B cell (primary cell): ENCODE results near the gene LYZL6. TPM values are rescaled to one million over a fixed set of nuclear protein-coding genes. Genes with fewer than 3 reads are reported as not detected.

ENCODE experiments used
- ATAC-seq: fragments of 200-7000 bp; cut with Tn5 transposase; one replicate; pipeline ENCODE4 v1.10.0; 2021; ENCODE audit warnings: low read depth, mild to moderate bottlenecking, moderate number of reproducible peaks, moderate library complexity
- CTCF ChIA-PET: fragments of 350-600 bp; sonication (Branson Sonifier 250); formaldehyde crosslinking; loops from one replicate; lab custom pipeline; 2021; ENCODE audit warnings: antibody characterized with exemption, inconsistent platforms; lab: Charles Lee
- POLR2A ChIA-PET: fragments of 350-600 bp; sonication (Branson Sonifier 250); formaldehyde crosslinking; loops from one replicate; lab custom pipeline; 2021; ENCODE audit warnings: antibody characterized with exemption; lab: Charles Lee
- DNase-seq: peaks from one replicate; pipeline ENCODE4 v3.0.0; 2013
- H2AFZ ChIP-seq: 2 replicates; pipeline ENCODE4 v1.6.1; 2012; ENCODE audit warnings: mild to moderate bottlenecking, low read depth, low read length; ENCODE audit not compliant: insufficient read depth, poor library complexity, severe bottlenecking
- H3K27ac ChIP-seq, 2 donors: 1 replicate in 1 of 2; 2 replicates in 1 of 2; pipeline ENCODE4 v1.5.1; 2012 to 2013; ENCODE audit warnings: low read length in 2 of 2, mild to moderate bottlenecking in 2 of 2, moderate library complexity in 1 of 2
- H3K27me3 ChIP-seq, 4 experiments: fragments of 200-600 bp in 1 of 4; sonication (generic) in 1 of 4; replicated peaks in 1 of 4; 1 replicate in 2 of 4; 2 replicates in 2 of 4; pipeline versions ENCODE4 v1.6.1 to v1.7.0; 2013 to 2016; ENCODE audit warnings: low read length in 3 of 4, mild to moderate bottlenecking in 2 of 4, mixed read lengths in 1 of 4, moderate library complexity in 1 of 4; ENCODE audit not compliant: insufficient read depth in 4 of 4, control insufficient read depth in 3 of 4; ENCODE audit errors: control extremely low read depth in 1 of 4
- H3K36me3 ChIP-seq, 2 experiments: replicated peaks in 1 of 2; 1 replicate in 1 of 2; 2 replicates in 1 of 2; pipeline versions ENCODE4 v1.6.1 to v1.7.1; 2013; ENCODE audit warnings: low read length in 1 of 2; ENCODE audit not compliant: insufficient read depth in 2 of 2, control insufficient read depth in 1 of 2; ENCODE audit errors: control extremely low read depth in 1 of 2, extremely low read depth in 1 of 2
- H3K4me1 ChIP-seq, 2 donors: fragments of 200-600 bp in 1 of 2; sonication (generic) in 1 of 2; 1 replicate in 1 of 2; 2 replicates in 1 of 2; pipeline versions ENCODE4 v1.5.1 to v1.6.1; 2013 to 2017; ENCODE audit warnings: low read length in 2 of 2; ENCODE audit not compliant: control insufficient read depth in 2 of 2, insufficient read depth in 2 of 2
- H3K4me2 ChIP-seq: replicated peaks from 2 replicates; pipeline ENCODE3; 2012; ENCODE audit warnings: mild to moderate bottlenecking, low read depth, low read length; ENCODE audit not compliant: poor library complexity, severe bottlenecking
- H3K4me3 ChIP-seq, 5 experiments: fragments of 200-600 bp in 1 of 5; sonication (generic) in 1 of 5; 1 replicate in 3 of 5; 2 replicates in 2 of 5; pipeline versions ENCODE4 v1.5.1 to v1.7.0; 2011 to 2016; ENCODE audit warnings: low read length in 4 of 5, mild to moderate bottlenecking in 4 of 5, low read depth in 2 of 5, control low read depth in 1 of 5, moderate library complexity in 1 of 5; ENCODE audit not compliant: insufficient read depth in 1 of 5; ENCODE audit errors: control extremely low read depth in 1 of 5, extremely low read depth in 1 of 5
- H3K79me2 ChIP-seq: fragments of 200-600 bp; sonication (generic); one replicate; pipeline ENCODE4 v1.6.0; 2016; ENCODE audit warnings: low read length; ENCODE audit not compliant: control insufficient read depth, insufficient read depth
- H3K9ac ChIP-seq: fragments of 200-600 bp; sonication (generic); 2 replicates; pipeline ENCODE4 v1.6.1; 2017; ENCODE audit warnings: mild to moderate bottlenecking, low read length, moderate library complexity
- H3K9me3 ChIP-seq, 3 donors: one replicate each; pipeline versions ENCODE4 v1.6.1 to v1.7.1; 2013; ENCODE audit warnings: low read length in 2 of 3; ENCODE audit not compliant: control insufficient read depth in 2 of 3, insufficient read depth in 1 of 3; ENCODE audit errors: control extremely low read depth in 1 of 3
- H4K20me1 ChIP-seq: 2 replicates; pipeline ENCODE4 v1.6.0; 2012; ENCODE audit warnings: mild to moderate bottlenecking, low read length; ENCODE audit not compliant: insufficient read depth, control insufficient read depth, poor library complexity, severe bottlenecking
- H3K27ac Mint-ChIP-seq: one replicate; pipeline ENCODE4 v1.8.0; 2021; ENCODE audit warnings: mixed read lengths
- H3K27me3 Mint-ChIP-seq: one replicate; pipeline ENCODE4 v1.8.0; 2021; ENCODE audit warnings: mixed read lengths
- H3K4me1 Mint-ChIP-seq: one replicate; pipeline ENCODE4 v1.8.0; 2021; ENCODE audit warnings: mixed read lengths
- H3K4me3 Mint-ChIP-seq: one replicate; pipeline ENCODE4 v1.8.0; 2021; ENCODE audit warnings: mixed read lengths
- H3K9me3 Mint-ChIP-seq: one replicate; pipeline ENCODE4 v1.8.0; 2022; ENCODE audit warnings: mixed read lengths; ENCODE audit not compliant: insufficient read depth
- EZH2 ChIP-seq: IDR thresholded peaks from 2 replicates; pipeline ENCODE4 v1.6.1; 2012; ENCODE audit warnings: borderline replicate concordance, low read depth, mild to moderate bottlenecking, moderate library complexity, low read length; ENCODE audit not compliant: insufficient read depth, poor library complexity, severe bottlenecking
- WGBS: methylation state at CpG from one replicate; pipeline ENCODE4 v1.1.5; 2013; ENCODE audit warnings: missing lambda C conversion rate; ENCODE audit not compliant: insufficient coverage; 5-methylcytosine and 5-hydroxymethylcytosine counted together
- intact Hi-C: fragments of 100-400 bp; cut with micrococcal nuclease; formaldehyde crosslinking; loops from one replicate; pipeline ENCODE4 v1.10.0; 2022
- polyA plus RNA-seq: library from polyadenylated mRNA; depleted of rRNA; stranded (reverse); fragments of >200 nt; gene quantifications from 2 replicates; pipeline ENCODE4 v1.2.3, GENCODE V29; 2012
- total RNA-seq, 2 donors: library from RNA; stranded (reverse); fragments of 120-200 nt in 1 of 2; gene quantifications; 1 replicate in 1 of 2; 2 replicates in 1 of 2; pipeline versions ENCODE4 v1.2.3 to v1.2.4, GENCODE V29; 2013 to 2022
- TF ChIP-seq, protein P1 (sequence below): fragments of 200-600 bp; IDR thresholded peaks from one replicate; pipeline ENCODE4 v1.8.0; 2022; ENCODE audit warnings: antibody characterized with exemption, mild to moderate bottlenecking

LYZL6 gene
- total and polyA plus RNA-seq, 2 donors (not counting 1 experiment from before 2014, with no cell fraction given), result not detected

DNA sequence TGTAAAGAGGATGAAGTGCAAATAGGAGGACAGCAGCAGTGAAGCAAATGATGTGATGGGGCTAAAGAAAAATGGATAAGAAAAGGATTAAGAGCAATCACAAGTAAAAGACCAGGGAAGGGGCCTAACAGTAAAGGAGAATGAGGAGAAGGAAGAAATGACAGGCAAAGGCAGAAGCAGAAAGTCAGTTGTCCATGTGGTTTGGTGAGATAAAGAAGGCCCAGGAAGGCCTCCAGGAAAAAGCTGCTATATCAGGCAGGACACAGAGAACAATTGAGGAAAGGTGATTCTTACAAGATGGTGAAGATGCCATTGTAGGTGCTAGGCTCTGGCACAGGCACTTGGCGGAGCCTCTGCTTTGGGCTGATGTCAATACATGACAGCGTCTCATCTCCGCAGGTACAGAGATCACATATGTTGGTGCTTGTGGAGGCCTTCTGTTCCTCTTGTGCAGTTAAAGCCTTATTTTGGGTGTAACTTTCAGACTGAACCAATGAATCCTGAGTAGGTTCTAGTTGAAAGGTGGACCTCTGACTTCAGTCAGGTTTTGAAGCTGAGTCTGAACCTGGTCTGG, 31.1 kb downstream of the LYZL6 start:
- ATAC-seq, result no peak
- Mint-ChIP-seq H3K4me1 (no peaks in the 10 kb centered on the region), H3K4me3 (no peak overlapping the region), H3K27me3 (no peaks in the 10 kb centered on the region), H3K27ac (no peak overlapping the region), H3K9me3 (no peaks in the 10 kb centered on the region)
- H3K36me3 ChIP-seq, result no peaks in the 10 kb centered on the region
- no peak overlapping the region for H3K4me3 ChIP-seq
- no peaks in the 10 kb centered on the region for H3K4me1 ChIP-seq
- ChIA-PET CTCF (no interaction called here), POLR2A (no interaction called here)
- no peaks in the 10 kb centered on the region for H3K79me2 ChIP-seq
- DNase-seq, result no peak
- H4K20me1 ChIP-seq, result no peaks in the 10 kb centered on the region
- 97% methylated on average over 3 of the region's 3 CpGs for WGBS
- no peak overlapping the region for H3K27ac ChIP-seq
- no peak for TF ChIP-seq EZH2
- TF ChIP-seq, protein P1, sequence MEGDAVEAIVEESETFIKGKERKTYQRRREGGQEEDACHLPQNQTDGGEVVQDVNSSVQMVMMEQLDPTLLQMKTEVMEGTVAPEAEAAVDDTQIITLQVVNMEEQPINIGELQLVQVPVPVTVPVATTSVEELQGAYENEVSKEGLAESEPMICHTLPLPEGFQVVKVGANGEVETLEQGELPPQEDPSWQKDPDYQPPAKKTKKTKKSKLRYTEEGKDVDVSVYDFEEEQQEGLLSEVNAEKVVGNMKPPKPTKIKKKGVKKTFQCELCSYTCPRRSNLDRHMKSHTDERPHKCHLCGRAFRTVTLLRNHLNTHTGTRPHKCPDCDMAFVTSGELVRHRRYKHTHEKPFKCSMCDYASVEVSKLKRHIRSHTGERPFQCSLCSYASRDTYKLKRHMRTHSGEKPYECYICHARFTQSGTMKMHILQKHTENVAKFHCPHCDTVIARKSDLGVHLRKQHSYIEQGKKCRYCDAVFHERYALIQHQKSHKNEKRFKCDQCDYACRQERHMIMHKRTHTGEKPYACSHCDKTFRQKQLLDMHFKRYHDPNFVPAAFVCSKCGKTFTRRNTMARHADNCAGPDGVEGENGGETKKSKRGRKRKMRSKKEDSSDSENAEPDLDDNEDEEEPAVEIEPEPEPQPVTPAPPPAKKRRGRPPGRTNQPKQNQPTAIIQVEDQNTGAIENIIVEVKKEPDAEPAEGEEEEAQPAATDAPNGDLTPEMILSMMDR, result no peak
- no peak overlapping the region for H3K9ac ChIP-seq
- no peak overlapping the region for H2AFZ ChIP-seq
- intact Hi-C loops, result no loop called here
- no peak overlapping the region for H3K4me2 ChIP-seq
- no peaks in the 10 kb centered on the region for H3K27me3 ChIP-seq
- no peaks in the 10 kb centered on the region for H3K9me3 ChIP-seq

GRCh38 chr17:35909408-35909807, 34.1 kb downstream of the LYZL6 start:
- Histone ChIP-seq H3K9ac (no peak overlapping the region), H3K36me3 (no peaks in the 10 kb centered on the region), H3K27ac (no peak overlapping the region), H2AFZ (no peak overlapping the region), H4K20me1 (no peaks in the 10 kb centered on the region), H3K79me2 (no peaks in the 10 kb centered on the region), H3K4me3 (no peak overlapping the region), H3K4me1 (no peaks in the 10 kb centered on the region), H3K4me2 (no peak overlapping the region), H3K27me3 (no peaks in the 10 kb centered on the region), H3K9me3 (no peaks in the 10 kb centered on the region)
- DNase-seq (no peak), ATAC-seq (no peak)
- no peak overlapping the region for H3K4me3 Mint-ChIP-seq
- intact Hi-C loops, result no loop called here
- H3K27me3 Mint-ChIP-seq, result no peaks in the 10 kb centered on the region
- no peaks in the 10 kb centered on the region for H3K4me1 Mint-ChIP-seq
- TF ChIP-seq EZH2, result no peak
- TF ChIP-seq, protein P1, result no peak
- ChIA-PET CTCF (no interaction called here), POLR2A (no interaction called here)
- 94% methylated on average over 3 of the region's 3 CpGs for WGBS
- H3K9me3 Mint-ChIP-seq, result no peaks in the 10 kb centered on the region
- no peak overlapping the region for H3K27ac Mint-ChIP-seq
